Stomach (tissue), 9 donors: ENCODE measurements around the gene FXYD4. TPM values are rescaled to one million over a fixed set of nuclear protein-coding genes. Genes with fewer than 3 reads are reported as not detected.

ENCODE experiments used
- DNase-seq, 2 donors: peaks; one replicate each; pipeline versions ENCODE4 v3.0.0 to v3.0.0-alpha.2; 2013 to 2019
- H3K27ac ChIP-seq, 5 donors: fragments of 200-600 bp in 4 of 5; sonication (generic) in 4 of 5; one replicate each; pipeline ENCODE4 v1.5.1; 2013 to 2019; ENCODE audit warnings: mild to moderate bottlenecking in 1 of 5, moderate library complexity in 1 of 5
- H3K27me3 ChIP-seq, 3 donors: fragments of 200-600 bp; sonication (generic); one replicate each; pipeline ENCODE4 v1.5.1; 2017 to 2019; ENCODE audit warnings: mixed run types in 1 of 3
- H3K36me3 ChIP-seq, 4 donors: fragments of 200-600 bp; sonication (generic); 1 replicate in 3 of 4; 2 replicates in 1 of 4; pipeline ENCODE4 v1.5.1; 2016 to 2019
- H3K4me1 ChIP-seq, 4 donors: fragments of 200-600 bp; sonication (generic); one replicate each; pipeline ENCODE4 v1.5.1; 2016 to 2019
- H3K4me3 ChIP-seq, 4 donors: fragments of 200-600 bp; sonication (generic) in 3 of 4; one replicate each; pipeline ENCODE4 v1.5.1; 2016 to 2019; ENCODE audit warnings: mild to moderate bottlenecking in 1 of 4
- H3K9me3 ChIP-seq, 4 donors: fragments of 200-600 bp; sonication (generic); one replicate each; pipeline ENCODE4 v1.5.1; 2016 to 2019
- EP300 ChIP-seq: sonication (generic); formaldehyde crosslinking; IDR thresholded peaks from one replicate; pipeline ENCODE4 v1.6.1; 2017; ENCODE audit warnings: antibody characterized with exemption
- POLR2A ChIP-seq, 4 donors: fragments of 450-650 bp; IDR thresholded peaks; one replicate each; pipeline ENCODE4 v1.6.1; 2016; ENCODE audit warnings: antibody characterized with exemption in 4 of 4, control low read depth in 2 of 4, mild to moderate bottlenecking in 1 of 4, moderate library complexity in 1 of 4
- POLR2AphosphoS5 ChIP-seq, 3 donors: sonication (generic); formaldehyde crosslinking; IDR thresholded peaks; one replicate each; pipeline ENCODE4 v1.6.1; 2016; ENCODE audit warnings: antibody characterized with exemption in 3 of 3
- WGBS, 5 donors: extraction: QIAGEN DNeasy Blood & Tissue Kit in 3 of 5; methylation state at CpG; one replicate each; pipeline versions ENCODE4 v1.1.5 to v1.1.7; 2013 to 2018; 5-methylcytosine and 5-hydroxymethylcytosine counted together
- intact Hi-C: fragments of 100-400 bp; cut with DNase I; formaldehyde crosslinking; loops from one replicate; pipeline ENCODE4 v1.15.1; 2023; ENCODE audit warnings: low total_unique reads
- polyA plus RNA-seq, 3 donors: library from polyadenylated mRNA; stranded (reverse); fragments of 200-250 nt; gene quantifications; one replicate each; pipeline ENCODE4 v1.2.3, GENCODE V29; 2013
- total RNA-seq, 5 donors: library from RNA; depleted of rRNA; stranded (reverse); fragments of >200 nt; gene quantifications; one replicate each; pipeline versions ENCODE4 v1.1.0 to v1.2.3, GENCODE V29; 2014 to 2016
- TF ChIP-seq, protein P1 (sequence below), 7 experiments: fragments of 450-650 bp in 4 of 7; fragments of 200-600 bp in 3 of 7; sonication (generic) in 3 of 7; IDR thresholded peaks; one replicate each; pipeline ENCODE4 v1.5.1; 2016 to 2019; ENCODE audit warnings: antibody characterized with exemption in 7 of 7, control low read depth in 2 of 7, mild to moderate bottlenecking in 1 of 7
- donor health status: healthy with polysubstance abuse.
- donor health status: Bipolar disorder and iron deficiency.
- donor health status: healthy.

The FXYD4 gene
- total and polyA plus RNA-seq, 8 donors: 2.8 to 7.3 (median 6.0) TPM; not detected in 5

DNA sequence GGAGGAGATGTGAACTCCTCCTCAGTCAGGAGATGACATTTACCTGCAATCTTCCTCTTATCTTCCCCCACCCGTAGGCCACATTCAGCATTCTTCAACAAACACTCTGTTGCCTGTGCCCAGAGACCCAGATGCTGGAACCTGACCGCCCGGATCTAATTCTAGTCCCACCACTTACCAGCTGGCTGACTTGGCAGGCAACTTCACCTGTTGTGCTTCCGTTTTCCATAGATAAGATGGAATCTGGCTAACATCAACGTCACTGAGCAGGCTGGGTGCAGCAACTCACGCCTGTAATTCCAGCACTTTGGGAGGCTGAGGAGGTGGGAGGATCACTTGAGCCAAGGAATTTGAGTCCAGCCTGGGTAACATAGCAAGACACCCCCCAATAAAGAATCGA, 21.3 kb upstream of the FXYD4 start:
- 21 to 44% (median 38%) methylated on average over 7 of the region's 7 CpGs for WGBS, 5 donors
- H3K27me3 ChIP-seq: peaks cover 0 to 19% (median 7%) of the 10 kb centered on the region in 3 donors
- H3K9me3 ChIP-seq: no peaks in the 10 kb centered on the region
- H3K36me3 ChIP-seq: no peaks in the 10 kb centered on the region
- no peak overlapping the region for H3K27ac ChIP-seq
- TF ChIP-seq POLR2AphosphoS5 (IDR thresholded peaks at IDR 0.05): peak in 1 of 3 donors; percentile 35
- TF ChIP-seq, protein P1, sequence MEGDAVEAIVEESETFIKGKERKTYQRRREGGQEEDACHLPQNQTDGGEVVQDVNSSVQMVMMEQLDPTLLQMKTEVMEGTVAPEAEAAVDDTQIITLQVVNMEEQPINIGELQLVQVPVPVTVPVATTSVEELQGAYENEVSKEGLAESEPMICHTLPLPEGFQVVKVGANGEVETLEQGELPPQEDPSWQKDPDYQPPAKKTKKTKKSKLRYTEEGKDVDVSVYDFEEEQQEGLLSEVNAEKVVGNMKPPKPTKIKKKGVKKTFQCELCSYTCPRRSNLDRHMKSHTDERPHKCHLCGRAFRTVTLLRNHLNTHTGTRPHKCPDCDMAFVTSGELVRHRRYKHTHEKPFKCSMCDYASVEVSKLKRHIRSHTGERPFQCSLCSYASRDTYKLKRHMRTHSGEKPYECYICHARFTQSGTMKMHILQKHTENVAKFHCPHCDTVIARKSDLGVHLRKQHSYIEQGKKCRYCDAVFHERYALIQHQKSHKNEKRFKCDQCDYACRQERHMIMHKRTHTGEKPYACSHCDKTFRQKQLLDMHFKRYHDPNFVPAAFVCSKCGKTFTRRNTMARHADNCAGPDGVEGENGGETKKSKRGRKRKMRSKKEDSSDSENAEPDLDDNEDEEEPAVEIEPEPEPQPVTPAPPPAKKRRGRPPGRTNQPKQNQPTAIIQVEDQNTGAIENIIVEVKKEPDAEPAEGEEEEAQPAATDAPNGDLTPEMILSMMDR (IDR thresholded peaks at IDR 0.05): no peak
- peak; percentile 75 to 81 for DNase-seq
- peaks cover 7 to 17% (median 11%) of the 10 kb centered on the region in 4 donors for H3K4me1 ChIP-seq
- H3K4me3 ChIP-seq: peak overlapping the region in 1 of 4 donors; percentile 31
- intact Hi-C loops: loop anchor here (10.0 kb wide), 1 partner anchor 55 kb away; no protein-coding TSS in a partner anchor

DNA sequence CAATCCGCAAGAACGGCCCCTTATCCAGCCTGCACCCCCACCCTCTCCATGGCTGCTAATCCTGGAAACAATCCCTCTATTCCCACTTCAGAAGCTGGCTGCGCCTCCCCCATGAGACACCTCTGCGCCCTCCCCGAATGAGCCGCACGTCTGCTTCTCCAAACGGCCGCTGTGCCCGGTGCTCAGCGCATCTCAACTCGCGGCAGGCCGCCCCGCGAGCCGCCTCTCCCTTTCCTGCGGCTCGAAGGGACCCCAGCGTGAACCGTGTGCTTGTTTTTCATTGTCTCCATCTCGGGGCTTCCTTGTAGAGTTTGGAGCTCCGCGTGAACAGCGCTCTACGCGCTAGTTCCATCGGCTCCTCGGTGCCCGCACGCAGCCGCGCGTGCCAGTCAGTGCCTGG, 20.8 kb upstream of the FXYD4 start:
- WGBS, 5 donors: 16 to 42% (median 28%) methylated on average over 34 of the region's 34 CpGs
- H3K36me3 ChIP-seq: no peaks in the 10 kb centered on the region
- intact Hi-C loops: loop anchor here (10.0 kb wide), 1 partner anchor 56 kb away; no protein-coding TSS in a partner anchor
- DNase-seq: no peak
- peaks cover 7 to 17% (median 11%) of the 10 kb centered on the region in 4 donors for H3K4me1 ChIP-seq
- H3K4me3 ChIP-seq: peak overlapping the region in 1 of 4 donors; percentile 31
- H3K27ac ChIP-seq: no peak overlapping the region
- no peaks in the 10 kb centered on the region for H3K9me3 ChIP-seq
- TF ChIP-seq POLR2AphosphoS5 (IDR thresholded peaks at IDR 0.05): no peak
- no peak for TF ChIP-seq POLR2A (IDR thresholded peaks at IDR 0.05)
- TF ChIP-seq, protein P1 (IDR thresholded peaks at IDR 0.05): no peak
- no peak for TF ChIP-seq EP300
- peaks cover 0 to 19% (median 7%) of the 10 kb centered on the region in 3 donors for H3K27me3 ChIP-seq

DNA sequence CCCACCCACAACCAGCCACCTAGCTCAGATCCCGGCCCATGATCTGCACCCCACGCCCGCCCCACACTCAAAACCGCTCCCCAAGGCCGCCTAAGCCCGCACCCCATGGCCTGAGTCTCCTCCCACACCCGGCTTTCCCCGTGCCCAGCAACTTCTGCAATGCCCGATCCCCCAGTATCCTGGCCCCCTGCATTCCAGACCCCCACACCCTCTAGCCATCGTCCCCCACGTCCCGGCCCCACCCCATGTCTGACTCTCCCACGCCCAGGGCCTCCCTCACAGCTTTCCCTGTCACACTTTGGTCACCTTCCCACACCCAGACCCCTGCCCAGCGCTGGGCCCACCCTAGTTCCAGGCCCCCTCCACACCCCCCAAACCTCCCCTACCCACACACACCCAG, 20.1 kb upstream of the FXYD4 start:
- no peak for DNase-seq
- WGBS, 5 donors: 50 to 65% (median 54%) methylated on average over 13 to 14 of the region's 14 CpGs
- Histone ChIP-seq H3K36me3 (no peaks in the 10 kb centered on the region), H3K4me3 (no peak overlapping the region), H3K4me1 (peaks cover 7 to 17% (median 11%) of the 10 kb centered on the region in 4 donors), H3K9me3 (no peaks in the 10 kb centered on the region), H3K27me3 (peaks cover 0 to 19% (median 7%) of the 10 kb centered on the region in 3 donors), H3K27ac (no peak overlapping the region)
- intact Hi-C loops: loop anchor here (10.0 kb wide), 1 partner anchor 56 kb away; no protein-coding TSS in a partner anchor
- TF ChIP-seq EP300 (no peak), POLR2AphosphoS5 (IDR thresholded peaks at IDR 0.05) (no peak), POLR2A (IDR thresholded peaks at IDR 0.05) (no peak)

DNA sequence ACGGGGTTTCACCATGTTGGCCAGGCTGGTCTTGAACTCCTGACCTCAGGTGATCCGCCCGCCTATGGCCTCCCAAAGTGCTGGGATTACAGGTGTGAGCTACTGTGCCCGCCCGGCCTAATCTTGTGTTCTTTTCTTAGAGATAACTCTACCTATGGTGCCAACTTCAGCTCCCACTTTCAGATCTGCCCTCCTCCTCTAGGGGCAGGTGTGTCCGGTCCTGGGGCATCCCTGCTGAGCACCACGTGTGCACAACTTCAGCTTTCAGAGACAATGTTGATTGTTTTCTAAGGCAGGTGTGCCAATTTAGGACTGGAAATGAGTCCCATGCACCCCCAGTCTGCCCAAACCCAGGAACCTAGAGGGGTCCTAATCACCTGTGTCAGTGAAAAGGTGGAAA, 18.5 kb upstream of the FXYD4 start:
- Histone ChIP-seq H3K9me3 (no peaks in the 10 kb centered on the region), H3K27me3 (peaks cover 0 to 19% (median 7%) of the 10 kb centered on the region in 3 donors), H3K36me3 (no peaks in the 10 kb centered on the region), H3K4me3 (no peak overlapping the region), H3K4me1 (peaks cover 7 to 17% (median 11%) of the 10 kb centered on the region in 4 donors), H3K27ac (no peak overlapping the region)
- DNase-seq: no peak
- WGBS, 5 donors: 30 to 55% (median 42%) methylated on average over 5 to 7 of the region's 7 CpGs
- TF ChIP-seq POLR2A (IDR thresholded peaks at IDR 0.05): no peak
- TF ChIP-seq, protein P1 (IDR thresholded peaks at IDR 0.05): no peak
- no peak for TF ChIP-seq EP300
- no peak for TF ChIP-seq POLR2AphosphoS5 (IDR thresholded peaks at IDR 0.05)
- intact Hi-C loops: loop anchor here (10.0 kb wide), 1 partner anchor 58 kb away; no protein-coding TSS in a partner anchor
